Activated CD8-positive, alpha-beta memory T cell treated with anti-CD3 and anti-CD28 coated beads for 24 hours (primary cell): ENCODE data around the gene AASDH.

Source experiments
- DNase-seq: peaks from one replicate; pipeline ENCODE4 v3.0.0-alpha.2; 2020

Gene AASDH, protein sequence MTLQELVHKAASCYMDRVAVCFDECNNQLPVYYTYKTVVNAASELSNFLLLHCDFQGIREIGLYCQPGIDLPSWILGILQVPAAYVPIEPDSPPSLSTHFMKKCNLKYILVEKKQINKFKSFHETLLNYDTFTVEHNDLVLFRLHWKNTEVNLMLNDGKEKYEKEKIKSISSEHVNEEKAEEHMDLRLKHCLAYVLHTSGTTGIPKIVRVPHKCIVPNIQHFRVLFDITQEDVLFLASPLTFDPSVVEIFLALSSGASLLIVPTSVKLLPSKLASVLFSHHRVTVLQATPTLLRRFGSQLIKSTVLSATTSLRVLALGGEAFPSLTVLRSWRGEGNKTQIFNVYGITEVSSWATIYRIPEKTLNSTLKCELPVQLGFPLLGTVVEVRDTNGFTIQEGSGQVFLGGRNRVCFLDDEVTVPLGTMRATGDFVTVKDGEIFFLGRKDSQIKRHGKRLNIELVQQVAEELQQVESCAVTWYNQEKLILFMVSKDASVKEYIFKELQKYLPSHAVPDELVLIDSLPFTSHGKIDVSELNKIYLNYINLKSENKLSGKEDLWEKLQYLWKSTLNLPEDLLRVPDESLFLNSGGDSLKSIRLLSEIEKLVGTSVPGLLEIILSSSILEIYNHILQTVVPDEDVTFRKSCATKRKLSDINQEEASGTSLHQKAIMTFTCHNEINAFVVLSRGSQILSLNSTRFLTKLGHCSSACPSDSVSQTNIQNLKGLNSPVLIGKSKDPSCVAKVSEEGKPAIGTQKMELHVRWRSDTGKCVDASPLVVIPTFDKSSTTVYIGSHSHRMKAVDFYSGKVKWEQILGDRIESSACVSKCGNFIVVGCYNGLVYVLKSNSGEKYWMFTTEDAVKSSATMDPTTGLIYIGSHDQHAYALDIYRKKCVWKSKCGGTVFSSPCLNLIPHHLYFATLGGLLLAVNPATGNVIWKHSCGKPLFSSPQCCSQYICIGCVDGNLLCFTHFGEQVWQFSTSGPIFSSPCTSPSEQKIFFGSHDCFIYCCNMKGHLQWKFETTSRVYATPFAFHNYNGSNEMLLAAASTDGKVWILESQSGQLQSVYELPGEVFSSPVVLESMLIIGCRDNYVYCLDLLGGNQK

DNA sequence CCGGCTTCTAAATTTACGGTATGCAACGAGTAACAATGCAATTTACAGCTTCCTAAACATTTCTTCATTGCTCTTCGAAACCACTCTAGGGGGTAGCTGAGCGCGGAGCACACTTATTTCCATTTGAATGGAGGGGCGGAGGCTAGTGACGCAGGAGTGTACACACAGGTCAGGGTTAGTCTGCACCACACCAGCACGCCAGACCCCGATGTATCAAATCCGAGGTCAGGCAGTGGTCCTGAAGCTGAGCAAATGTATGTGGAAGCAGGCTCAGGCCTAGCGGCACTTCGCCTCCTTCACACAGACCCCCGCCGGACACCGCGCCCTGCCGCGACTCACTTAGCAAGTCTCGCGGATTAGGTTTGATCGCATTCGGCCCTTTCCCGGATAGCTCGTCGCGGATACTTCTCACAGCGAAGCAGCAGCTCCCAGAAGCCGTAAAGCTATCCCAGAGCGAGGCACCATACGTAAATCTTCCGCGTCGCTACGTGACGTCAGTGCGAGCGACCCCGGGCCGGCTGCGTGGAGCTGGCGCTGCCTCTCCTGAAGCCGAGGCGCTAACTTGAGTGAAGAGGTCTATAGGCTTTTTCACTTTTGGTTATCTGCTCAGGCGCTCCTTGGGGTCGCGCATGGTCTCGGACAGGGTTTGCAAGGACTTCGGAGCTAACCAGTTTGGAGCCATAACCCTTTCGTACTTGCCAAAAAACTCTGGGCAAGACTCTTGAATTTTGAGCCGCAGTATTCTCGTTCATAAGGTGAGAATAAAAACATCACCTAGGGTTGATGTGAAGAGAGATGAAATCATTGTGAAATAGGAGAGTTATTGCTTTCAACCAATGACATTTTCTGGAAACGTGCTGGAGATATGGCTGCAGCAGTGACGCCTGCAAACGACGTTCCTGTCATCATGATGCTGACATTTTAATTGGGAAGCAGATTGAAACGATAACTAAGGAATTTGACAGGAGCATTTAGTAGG, at the start of gene AASDH:
Gene AASDH, minus strand, starts transcription at position 469 of the 979 bp plus-strand sequence. CDS start 3,192 bp downstream, outside the sequence.
- peak; percentile 99 for DNase-seq

DNA sequence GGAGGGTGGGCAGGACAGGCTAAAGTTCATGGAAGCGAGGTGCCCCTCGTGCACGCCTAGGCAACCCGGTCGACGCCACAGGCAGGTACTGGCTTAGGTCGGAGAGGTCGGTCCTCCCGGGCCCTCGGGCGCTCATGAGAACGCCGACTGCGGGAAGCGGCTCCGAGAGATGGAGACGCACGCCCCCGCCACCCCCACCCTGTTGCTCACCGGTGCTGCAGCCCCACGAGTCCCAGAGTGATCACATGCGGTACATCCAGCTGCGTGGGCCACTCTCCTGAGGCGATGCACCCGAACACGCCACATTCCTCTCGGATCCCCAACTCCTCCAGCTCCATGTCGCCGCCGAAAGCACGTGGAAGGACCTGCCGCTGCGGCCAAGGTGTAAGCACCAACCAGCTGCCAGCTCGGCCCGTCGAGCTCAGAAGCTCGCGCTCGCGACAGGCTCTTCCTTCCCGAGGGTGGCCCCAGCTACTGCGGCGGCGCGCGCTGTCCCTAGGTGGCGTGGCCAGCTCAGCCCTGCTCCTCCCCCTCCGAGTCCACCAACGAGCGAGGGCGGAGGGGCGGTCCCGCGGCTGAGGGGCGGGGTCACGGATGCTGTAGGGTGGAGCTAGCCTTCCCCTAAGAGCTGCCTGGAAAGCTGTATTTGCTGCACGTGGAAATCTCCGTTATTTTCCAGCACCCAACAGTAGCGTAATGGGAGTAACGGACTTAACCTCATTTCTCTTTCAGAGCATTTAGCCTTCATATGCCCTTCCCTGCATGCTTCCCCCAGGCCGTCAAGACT, 48.0 kb upstream of the AASDH start, which contains the start of gene PPAT:
Gene PPAT, minus strand, starts transcription at position 476 of the 787 bp plus-strand sequence. Its CDS starts 138 bp downstream, at position 338.
- peak; percentile 99 for DNase-seq

DNA sequence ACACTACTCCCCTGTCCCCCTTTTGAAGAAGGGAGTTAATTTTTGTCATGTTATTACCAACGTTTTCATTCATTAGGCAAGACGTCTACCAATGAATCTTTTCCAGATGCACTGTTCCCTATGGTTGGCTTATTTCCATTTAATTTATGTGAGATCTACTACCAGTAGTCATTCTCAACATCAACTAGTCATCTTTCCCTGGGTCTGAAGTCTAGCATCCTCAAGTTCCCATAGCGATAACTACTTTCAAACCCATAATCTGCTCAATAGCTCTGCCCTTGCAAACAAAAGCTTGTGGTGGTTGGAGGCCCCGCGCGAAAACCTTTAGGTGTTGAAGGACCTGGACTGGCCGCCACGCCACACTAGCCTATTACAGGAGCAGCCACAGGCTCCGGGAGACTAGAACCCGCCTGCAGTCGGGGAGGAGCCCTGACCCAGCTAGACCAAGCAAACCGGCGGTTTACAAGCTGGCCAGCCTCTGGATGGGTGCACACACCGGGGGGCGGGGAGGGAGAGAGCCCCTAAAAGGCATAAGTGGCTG, 47.4 kb upstream of the AASDH start:
- DNase-seq = no peak

DNA sequence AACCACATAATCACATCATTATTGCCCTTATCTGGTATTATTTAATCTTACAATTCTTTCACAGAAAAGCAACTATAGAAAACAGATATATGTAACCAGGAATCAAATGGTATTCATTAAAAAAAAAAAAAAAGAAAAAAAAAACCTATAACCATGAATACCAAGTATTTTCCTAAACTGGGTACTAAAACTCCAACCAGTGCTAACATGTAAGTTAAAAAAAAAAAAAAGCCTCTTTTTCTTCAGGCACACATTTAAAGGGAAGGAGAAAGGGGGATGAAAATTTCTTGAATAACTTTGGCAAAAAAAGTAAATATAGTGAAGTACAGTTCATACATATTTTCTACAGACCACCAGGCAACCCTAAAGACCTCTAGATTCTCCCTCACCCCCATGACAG, 46.0 kb upstream of the AASDH start:
- no peak for DNase-seq

DNA sequence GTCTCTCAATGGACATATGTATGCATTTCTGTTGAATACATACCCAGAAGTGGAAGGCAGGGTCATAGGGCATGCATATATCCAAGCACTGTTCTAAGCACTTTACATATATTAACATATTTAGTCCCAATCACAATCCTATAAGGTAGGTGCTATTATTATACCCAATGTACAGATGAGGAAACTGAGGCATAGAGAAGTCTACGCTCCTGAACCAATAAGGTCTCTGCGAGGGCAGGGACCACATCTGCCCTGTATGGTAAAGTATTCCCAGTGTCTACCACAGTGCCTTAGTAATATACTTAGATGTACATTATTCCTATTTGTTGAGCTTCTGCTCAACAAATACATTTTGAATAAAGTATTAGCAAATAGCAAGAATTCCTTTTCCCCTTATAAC, 42.9 kb upstream of the AASDH start:
- no peak for DNase-seq

DNA sequence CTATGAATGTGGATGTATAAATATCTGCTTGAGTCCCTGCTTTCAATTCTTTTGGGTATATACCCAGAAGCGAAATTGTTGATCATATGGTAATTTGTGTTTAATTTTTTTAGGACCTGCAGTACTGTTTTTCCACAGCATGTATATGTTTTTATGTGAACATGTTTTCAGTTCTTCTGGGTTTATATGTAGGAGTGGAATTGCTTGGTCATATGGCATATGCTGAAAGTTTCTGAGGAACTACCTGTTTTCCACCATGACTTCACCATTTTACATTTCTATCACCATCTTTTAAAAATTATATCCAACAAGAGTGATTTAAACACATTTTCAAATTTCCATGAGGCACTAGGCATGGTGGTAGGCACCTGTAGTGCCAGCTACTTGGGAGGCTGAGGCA, 39.9 kb upstream of the AASDH start:
- no peak for DNase-seq

DNA sequence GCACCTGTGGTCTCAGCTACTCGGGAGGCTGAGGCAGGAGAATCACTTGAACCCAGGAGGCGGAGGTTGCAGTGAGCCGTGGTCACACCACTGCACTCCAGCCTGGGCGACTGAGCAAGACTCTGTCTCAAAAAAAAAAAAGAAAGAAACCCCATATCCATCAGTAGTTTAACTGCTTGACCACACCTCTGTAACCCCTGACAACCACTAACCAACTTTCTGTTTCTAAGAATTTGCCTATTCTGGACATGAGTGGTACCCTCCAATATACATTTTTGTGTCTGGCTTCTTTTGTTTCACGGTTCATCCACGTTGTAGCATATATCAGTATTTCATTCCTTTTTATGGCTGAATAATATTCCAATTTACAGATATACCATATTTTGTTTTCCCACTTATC, 39.0 kb upstream of the AASDH start:
- DNase-seq = no peak

DNA sequence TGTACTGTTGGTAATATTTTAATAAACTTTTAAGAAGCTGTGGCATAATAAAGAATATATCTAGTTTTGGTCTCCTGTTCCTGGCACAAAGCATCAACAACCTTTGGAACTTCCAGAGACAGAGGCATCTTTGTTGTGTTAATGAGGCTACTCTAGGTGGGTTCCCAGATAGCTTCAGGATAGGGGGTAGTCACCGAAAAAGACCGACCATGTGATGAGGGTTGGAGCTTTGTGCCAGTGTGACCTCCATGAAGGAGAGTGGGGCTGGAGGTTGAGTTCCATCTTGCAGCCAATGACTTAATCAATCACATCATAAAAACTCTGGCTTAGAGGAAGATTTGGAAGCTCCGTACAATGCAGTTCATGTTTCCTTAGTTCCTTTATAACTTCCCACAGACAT, 38.2 kb upstream of the AASDH start:
- DNase-seq = no peak

DNA sequence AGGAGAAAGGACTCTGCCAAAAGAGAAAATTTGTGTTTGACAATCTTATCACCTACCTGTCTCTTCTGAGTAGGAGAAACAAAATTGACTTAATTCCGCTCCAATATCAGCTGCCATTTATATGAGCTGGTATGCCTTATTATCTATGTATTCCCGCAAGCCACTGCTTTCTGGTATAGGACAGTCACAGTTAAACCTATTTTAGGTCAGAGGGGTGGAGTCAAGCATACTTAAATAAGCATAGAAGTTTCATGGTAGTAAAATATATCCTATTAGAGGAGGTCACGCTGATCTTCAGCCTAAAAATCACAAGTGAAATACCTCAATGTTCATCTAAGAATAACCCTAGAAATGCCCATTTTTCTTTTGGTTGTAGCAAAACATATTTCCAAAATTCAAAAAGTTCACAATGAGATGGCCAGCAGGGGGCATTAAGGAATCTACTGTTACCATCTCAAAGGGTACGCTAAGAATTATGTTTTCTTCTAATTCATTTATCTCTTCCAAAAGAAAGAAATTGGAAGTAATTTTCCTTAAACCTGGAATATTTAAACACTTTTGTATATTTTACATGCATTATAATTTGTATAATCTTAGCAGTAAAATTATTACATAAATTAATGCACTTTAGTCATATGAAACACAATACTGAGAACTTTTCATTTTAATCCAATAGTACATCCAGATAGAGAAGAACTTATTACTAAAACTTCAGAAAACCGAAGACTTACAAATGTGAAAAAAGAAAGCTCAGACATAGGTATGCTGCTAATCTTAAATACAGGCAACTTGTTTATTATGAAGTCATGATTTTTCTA, 37.6 kb upstream of the AASDH start:
- DNase-seq = no peak

DNA sequence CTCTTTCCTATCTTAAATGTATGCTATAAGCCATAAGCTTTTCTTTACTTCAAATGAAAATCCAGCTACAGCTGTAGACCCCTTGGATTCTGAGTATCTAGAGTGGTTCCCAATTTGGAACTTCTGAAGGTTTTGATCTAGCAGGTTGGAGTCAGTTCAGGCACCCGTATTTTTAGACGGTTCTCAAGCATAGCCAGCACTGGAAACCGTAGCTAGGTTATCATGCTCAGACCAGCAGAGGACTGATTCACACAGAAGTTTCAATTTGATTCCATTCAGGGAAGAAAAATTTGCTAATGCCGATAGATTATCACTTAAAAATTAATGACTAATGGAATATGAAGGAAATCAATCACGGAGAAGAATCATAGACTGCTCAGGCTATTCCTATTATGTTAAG, 36.9 kb upstream of the AASDH start:
- DNase-seq = no peak

DNA sequence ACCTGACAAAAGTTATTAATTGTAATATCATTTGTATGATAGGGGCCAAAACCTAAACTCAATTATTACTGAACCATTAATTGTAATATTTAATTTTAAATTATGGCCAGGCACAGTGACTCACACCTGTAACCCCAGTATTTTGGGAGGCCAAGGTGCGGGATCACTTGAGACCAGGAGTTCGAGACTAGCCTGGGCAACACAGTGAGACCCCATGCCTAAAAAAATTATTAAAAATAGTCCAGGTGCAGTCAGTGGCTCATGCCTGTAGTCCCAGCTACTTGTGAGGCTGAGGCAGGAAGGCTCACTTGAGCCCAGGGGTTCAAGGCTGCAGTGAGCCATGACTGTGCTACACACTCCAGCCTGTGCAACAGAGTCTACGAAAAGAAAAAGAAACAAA, 30.1 kb upstream of the AASDH start:
- DNase-seq = no peak

DNA sequence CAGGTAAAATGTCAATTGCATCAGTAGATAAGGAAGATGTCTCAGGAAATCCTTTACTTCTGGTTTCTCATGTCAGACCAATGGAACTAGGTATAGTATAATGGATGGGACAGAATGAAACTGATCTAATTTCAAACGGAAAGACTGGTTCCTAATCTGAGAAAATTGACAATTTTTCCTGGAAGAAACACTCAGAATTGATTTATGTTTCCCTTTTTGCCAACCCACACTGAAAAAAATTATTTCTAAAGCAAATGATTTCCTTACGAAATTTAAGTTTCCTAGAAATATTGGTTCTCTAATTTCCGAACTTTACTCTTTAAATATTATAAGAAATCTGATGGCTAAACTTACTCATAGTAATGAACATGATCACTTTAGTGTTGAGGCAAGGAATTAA, 29.1 kb upstream of the AASDH start:
- no peak for DNase-seq

DNA sequence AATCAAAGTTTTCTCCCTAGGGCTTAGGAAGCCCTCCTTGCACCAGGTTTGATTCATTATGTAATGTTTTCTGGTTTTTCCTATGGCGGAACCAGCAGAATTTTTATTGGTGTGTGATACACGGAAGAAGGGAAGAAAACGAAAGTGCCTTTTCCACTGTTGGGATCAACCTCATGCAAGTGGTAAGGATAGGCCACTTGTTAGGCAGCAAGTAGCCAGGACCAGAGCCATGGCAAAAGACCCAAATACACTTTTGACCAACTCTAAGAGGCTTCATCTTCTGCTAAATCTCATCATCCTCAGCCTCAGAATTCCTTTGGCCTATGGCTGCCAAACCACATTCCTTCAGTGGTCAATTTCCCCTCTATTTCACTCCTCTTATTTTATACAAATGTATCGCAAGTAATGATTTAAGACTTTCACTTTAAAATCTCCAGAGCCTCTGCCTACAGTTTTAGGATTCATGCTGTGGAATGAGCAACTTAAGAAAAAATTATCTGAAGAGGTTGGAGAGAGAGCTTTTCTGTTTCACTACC, 26.9 kb upstream of the AASDH start:
- DNase-seq = no peak

DNA sequence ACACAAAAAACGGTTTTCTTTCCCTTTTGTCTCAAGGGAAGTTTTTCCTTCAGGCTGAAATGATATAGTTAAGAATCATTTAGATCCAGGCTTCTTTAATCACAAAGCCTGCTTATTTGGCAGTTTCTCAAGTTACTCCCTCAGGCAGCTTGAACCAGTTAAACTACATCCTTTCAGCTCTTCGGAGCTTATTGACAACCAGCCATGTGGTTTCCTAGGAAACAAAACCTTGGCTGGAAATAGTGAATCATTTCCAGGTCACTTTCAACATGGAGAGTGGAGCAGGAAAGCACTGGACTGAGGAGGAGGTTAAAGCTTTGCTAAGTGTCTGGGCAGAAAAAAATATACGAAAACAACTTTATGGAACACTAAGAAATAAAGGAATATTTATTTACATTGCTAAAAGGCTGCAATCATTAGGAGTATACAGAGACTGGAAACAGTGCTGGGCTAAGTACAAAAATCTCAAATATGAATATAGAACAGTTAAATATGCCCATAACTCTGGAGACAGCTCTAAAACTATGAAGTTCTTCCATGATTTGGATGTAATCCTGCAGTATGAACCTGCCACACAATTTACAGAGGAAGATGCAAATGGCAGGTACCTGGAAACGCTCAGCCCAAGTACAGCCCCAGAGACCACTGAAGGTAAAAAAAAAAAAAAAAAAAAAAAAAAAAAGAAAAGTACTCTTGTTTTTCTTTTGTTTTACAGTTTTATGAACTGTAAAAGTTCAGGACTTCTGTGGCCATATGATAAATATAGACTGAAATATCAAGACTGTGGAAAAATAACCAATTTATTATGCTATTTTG, 23.2 kb upstream of the AASDH start:
- DNase-seq = no peak

DNA sequence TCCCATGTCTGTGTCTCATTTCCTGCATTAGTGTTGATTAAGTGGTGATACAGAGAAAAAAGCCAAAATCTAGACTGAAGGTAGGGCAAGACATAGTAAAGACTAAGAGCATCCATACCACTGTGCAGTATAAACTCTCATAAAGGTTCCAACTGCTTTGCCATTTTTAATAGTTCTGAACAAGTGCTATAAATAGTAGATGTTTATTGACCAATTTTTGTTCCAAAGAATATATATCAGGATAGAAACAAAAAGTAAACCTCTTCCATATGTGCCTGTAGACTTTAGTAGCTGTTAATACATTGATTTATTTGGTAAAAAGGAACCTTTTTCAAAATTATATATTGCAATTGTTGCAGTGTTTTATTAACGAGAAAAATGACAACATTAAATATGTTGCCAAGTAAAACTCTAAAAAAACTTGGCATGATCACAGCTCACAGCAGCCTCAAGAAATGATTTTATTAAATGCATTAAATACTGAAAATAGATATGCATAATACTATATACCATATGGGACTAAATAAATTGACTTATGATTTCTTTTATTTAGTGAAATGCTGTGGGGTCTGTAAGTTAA, 22.3 kb upstream of the AASDH start:
- no peak for DNase-seq

DNA sequence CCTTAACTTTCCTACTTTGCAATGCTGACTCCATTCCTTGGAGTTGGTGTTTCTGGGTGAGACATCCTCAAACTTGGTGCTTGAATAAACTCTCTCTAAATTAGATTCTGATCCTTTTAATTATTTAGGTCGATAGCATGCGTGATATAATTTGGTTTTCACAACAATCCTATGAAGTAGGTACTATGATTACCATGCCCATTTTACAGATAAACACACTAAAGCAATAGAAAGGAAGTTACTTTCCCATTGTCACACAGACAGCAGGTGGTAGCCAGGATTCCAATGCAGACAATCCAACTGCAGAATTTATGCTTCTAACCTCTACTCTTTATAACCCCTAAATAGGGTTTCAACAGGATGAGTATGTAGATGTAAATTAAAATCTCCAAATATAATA, 21.7 kb upstream of the AASDH start:
- DNase-seq = no peak

DNA sequence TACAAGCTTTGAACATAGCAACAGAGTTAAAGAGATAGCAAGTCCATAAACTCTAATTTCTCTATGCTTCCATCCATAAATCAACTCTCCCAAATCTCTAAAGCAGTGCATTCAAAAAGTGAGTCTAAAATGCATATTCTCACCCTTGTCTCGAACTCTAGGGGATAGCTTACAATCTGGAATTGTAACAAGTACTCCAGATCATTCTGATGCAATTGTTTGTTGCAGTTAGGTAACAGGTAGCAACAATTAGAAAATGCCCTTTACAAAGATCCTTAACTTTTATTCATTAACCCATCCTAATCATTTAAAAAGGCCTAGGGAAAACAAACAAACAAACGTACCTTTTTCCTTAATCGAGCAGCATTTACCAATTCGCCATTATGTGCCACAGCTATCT, 18.9 kb upstream of the AASDH start:
- DNase-seq = no peak

DNA sequence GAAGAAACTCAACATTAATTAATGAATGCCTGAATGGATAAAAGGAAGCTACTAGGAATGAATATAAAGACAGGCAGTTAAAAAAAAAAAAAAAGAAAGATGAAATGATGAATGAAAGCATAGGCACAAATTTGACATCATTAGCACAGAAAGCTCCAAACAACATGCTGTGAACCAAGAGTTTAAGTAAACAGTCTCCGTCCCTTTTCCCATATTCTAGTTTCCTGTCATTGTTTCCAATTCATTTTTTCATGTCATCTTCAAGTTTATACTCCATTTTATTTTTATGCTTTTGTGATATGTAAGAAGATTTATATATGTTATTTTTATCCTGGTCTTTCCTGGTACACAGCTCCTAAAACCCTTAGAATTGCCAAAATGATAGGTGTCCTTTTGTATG, 17.7 kb upstream of the AASDH start:
- DNase-seq = no peak

DNA sequence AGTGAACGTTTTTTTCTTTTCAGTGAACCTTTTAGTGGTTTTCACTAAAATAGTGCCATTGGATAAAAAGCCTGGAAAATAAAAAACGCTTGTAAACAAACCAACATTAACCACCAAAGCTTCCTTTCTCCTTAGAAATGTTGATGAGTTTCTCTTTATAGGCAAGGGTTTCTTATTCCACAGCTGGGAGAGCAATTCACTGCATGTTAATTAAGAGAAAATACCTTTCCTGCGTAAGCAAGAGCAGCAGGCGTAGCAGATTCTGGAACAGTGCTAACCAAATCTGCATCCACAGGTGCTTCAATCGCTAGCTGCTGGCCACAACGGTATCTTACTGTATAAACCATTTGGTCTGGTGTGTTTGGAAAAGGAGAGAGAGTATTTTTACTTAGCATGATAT, 13.3 kb upstream of the AASDH start:
- DNase-seq = no peak
